Kasumi-1 (cell line): ENCODE results near the gene CACNA1I.

Experiments
- DNase-seq, 2 experiments: peaks; one replicate each; lab custom pipeline; 2025; lab: John Stamatoyannopoulos, UW

CACNA1I gene

GRCh38 chr22:39535831-39536449, 34.6 kb upstream of the CACNA1I start:
- no peak for DNase-seq

- no peak for DNase-seq
Measured at GRCh38 chr22:39536711-39537110, 33.8 kb upstream of the CACNA1I start.

- no peak for DNase-seq
Measured at GRCh38 chr22:39537975-39538374, 32.6 kb upstream of the CACNA1I start.

GRCh38 chr22:39543095-39543494, 27.5 kb upstream of the CACNA1I start:
- peak; percentile 46 to 85 for DNase-seq

- DNase-seq, result peak; percentile 27
Measured at GRCh38 chr22:39545386-39546365, 24.9 kb upstream of the CACNA1I start.

- peak; percentile 34 to 46 for DNase-seq
Measured at GRCh38 chr22:39546889-39547586, 23.5 kb upstream of the CACNA1I start.

GRCh38 chr22:39547587-39547947, 23.0 kb upstream of the CACNA1I start:
- DNase-seq, result no peak

- no peak for DNase-seq
Measured at GRCh38 chr22:39553429-39553828, 17.1 kb upstream of the CACNA1I start.

- no peak for DNase-seq
Measured at GRCh38 chr22:39554151-39554550, 16.4 kb upstream of the CACNA1I start.

GRCh38 chr22:39556970-39557841, 13.3 kb upstream of the CACNA1I start:
- no peak for DNase-seq

GRCh38 chr22:39558254-39558727, 12.3 kb upstream of the CACNA1I start:
- no peak for DNase-seq

- no peak for DNase-seq
Measured at GRCh38 chr22:39558950-39559349, 11.6 kb upstream of the CACNA1I start.

GRCh38 chr22:39559456-39560105, 11.0 kb upstream of the CACNA1I start:
- no peak for DNase-seq

GRCh38 chr22:39560127-39560526, 10.4 kb upstream of the CACNA1I start:
- no peak for DNase-seq

- no peak for DNase-seq
Measured at GRCh38 chr22:39562839-39563489, 7.6 kb upstream of the CACNA1I start.

- DNase-seq, result no peak
Measured at GRCh38 chr22:39563571-39564428, 6.8 kb upstream of the CACNA1I start.

- DNase-seq, result no peak
Measured at GRCh38 chr22:39565414-39565944, 5.1 kb upstream of the CACNA1I start.

- DNase-seq, result no peak
Measured at GRCh38 chr22:39567135-39567946, 3.2 kb upstream of the CACNA1I start.
